GM18867 (cell line): ENCODE measurements around the gene ICAM5.

Source experiments
- ATAC-seq: cut with Tn5 transposase; IDR thresholded peaks from one replicate; pipeline ENCODE4 v1.9.1; 2021; ENCODE audit warnings: mild to moderate bottlenecking, moderate library complexity; ENCODE audit not compliant: unreplicated experiment

Gene ICAM5

GRCh38 chr19:10290357-10290875 lies 664 bp downstream of the ICAM5 start:
- no peak for ATAC-seq

- ATAC-seq = no peak
These were observed 1.3 kb downstream of the ICAM5 start for GRCh38 chr19:10290876-10291553.

- ATAC-seq = no peak
These were observed 1.9 kb downstream of the ICAM5 start for GRCh38 chr19:10291554-10292205.

GRCh38 chr19:10292206-10292788 lies 2.5 kb downstream of the ICAM5 start:
- ATAC-seq = peak; percentile 55

- ATAC-seq = no peak
These were observed 3.3 kb downstream of the ICAM5 start for GRCh38 chr19:10292789-10293636.

GRCh38 chr19:10293637-10294367 lies 4.0 kb downstream of the ICAM5 start:
- ATAC-seq = no peak

GRCh38 chr19:10294368-10294697 lies 4.6 kb downstream of the ICAM5 start:
- ATAC-seq = no peak

- ATAC-seq = peak; percentile 44
These were observed 5.6 kb downstream of the ICAM5 start for GRCh38 chr19:10295305-10295846.

- no peak for ATAC-seq
These were observed 6.3 kb downstream of the ICAM5 start for GRCh38 chr19:10295847-10296591.

- ATAC-seq = no peak
These were observed 10.1 kb downstream of the ICAM5 start for GRCh38 chr19:10299545-10300458.

GRCh38 chr19:10305139-10305806 lies 15.5 kb downstream of the ICAM5 start:
- no peak for ATAC-seq

GRCh38 chr19:10306327-10306726 lies 16.6 kb downstream of the ICAM5 start:
- ATAC-seq = no peak

- no peak for ATAC-seq
These were observed 19.7 kb downstream of the ICAM5 start, which contains the start of gene ZGLP1 for GRCh38 chr19:10309423-10309822. ZGLP1 (minus strand) TSS chr19:10309815.

- peak; percentile 54 for ATAC-seq
These were observed 25.8 kb downstream of the ICAM5 start, which contains the start of gene FDX2 for GRCh38 chr19:10315335-10316214. FDX2 (minus strand) TSS chr19:10316015; CDS start chr19:10315996, 19 bp downstream.

- no peak for ATAC-seq
These were observed 26.7 kb downstream of the ICAM5 start for GRCh38 chr19:10316229-10317044.
